Femur (tissue), 1 donor: ENCODE results near the gene SGMS1.
A peak's percentile ranks its signal among the peaks of the same experiment; 100 is the strongest.
"Not testable (repeated sequence)": the region's sequence is repeated elsewhere in the genome, so short reads cannot be mapped to it uniquely, and the experiment has no call there.

Experiments used
- DNase-seq: peaks from one replicate; pipeline ENCODE4 v3.0.0-alpha.2; 2017

SGMS1 gene

GRCh38 chr10:50356481-50356832 is 267.3 kb downstream of the SGMS1 start:
- not testable (repeated sequence) for DNase-seq

GRCh38 chr10:50355693-50356480 is 267.9 kb downstream of the SGMS1 start:
- not testable (repeated sequence) for DNase-seq

GRCh38 chr10:50351483-50352146 is 272.1 kb downstream of the SGMS1 start:
- DNase-seq = no peak

GRCh38 chr10:50350366-50350765 is 273.4 kb downstream of the SGMS1 start:
- DNase-seq = no peak

GRCh38 chr10:50349554-50349953 is 274.2 kb downstream of the SGMS1 start:
- DNase-seq = no peak

- no peak for DNase-seq
Measured at GRCh38 chr10:50347394-50347802, 276.4 kb downstream of the SGMS1 start.

- DNase-seq = no peak
Measured at GRCh38 chr10:50346942-50347341, 276.8 kb downstream of the SGMS1 start.

GRCh38 chr10:50345545-50345944 is 278.2 kb downstream of the SGMS1 start:
- DNase-seq = no peak

GRCh38 chr10:50343702-50344331 is 279.9 kb downstream of the SGMS1 start:
- DNase-seq = no peak

GRCh38 chr10:50341987-50342386 is 281.8 kb downstream of the SGMS1 start:
- no peak for DNase-seq

GRCh38 chr10:50336140-50336539 is 287.6 kb downstream of the SGMS1 start:
- no peak for DNase-seq

- no peak for DNase-seq
Measured at GRCh38 chr10:50335397-50335796, 288.4 kb downstream of the SGMS1 start.

GRCh38 chr10:50334273-50334672 is 289.5 kb downstream of the SGMS1 start:
- DNase-seq = no peak

- DNase-seq = no peak
Measured at GRCh38 chr10:50333872-50334271, 289.9 kb downstream of the SGMS1 start.

GRCh38 chr10:50332108-50332842 is 291.5 kb downstream of the SGMS1 start:
- DNase-seq = no peak

- no peak for DNase-seq
Measured at GRCh38 chr10:50331486-50331885, 292.3 kb downstream of the SGMS1 start.

- DNase-seq = peak; percentile 65
Measured at GRCh38 chr10:50326757-50327701, 296.7 kb downstream of the SGMS1 start.

GRCh38 chr10:50326172-50326555 is 297.6 kb downstream of the SGMS1 start:
- no peak for DNase-seq

GRCh38 chr10:50325449-50326171 is 298.1 kb downstream of the SGMS1 start:
- DNase-seq = no peak

GRCh38 chr10:50324680-50325393 is 298.9 kb downstream of the SGMS1 start:
- DNase-seq = no peak

- no peak for DNase-seq
Measured at GRCh38 chr10:50324046-50324445, 299.7 kb downstream of the SGMS1 start.
